Breast epithelium (tissue), 3 donors: ENCODE data around the gene SLC25A21.

Experiments
- POLR2A ChIP-seq: fragments of 450-650 bp; IDR thresholded peaks from one replicate; pipeline ENCODE4 v1.6.1; 2016; ENCODE audit warnings: antibody characterized with exemption, mild to moderate bottlenecking, moderate library complexity
- POLR2AphosphoS5 ChIP-seq, 3 donors: sonication (generic); formaldehyde crosslinking; IDR thresholded peaks; one replicate each; pipeline ENCODE4 v1.6.1; 2017; ENCODE audit warnings: antibody characterized with exemption in 3 of 3

GRCh38 chr14:36660736-36661505, 511.5 kb downstream of the SLC25A21 start:
- TF ChIP-seq POLR2A (no peak), POLR2AphosphoS5 (IDR thresholded peaks at IDR 0.05) (no peak)
